Ascending aorta (tissue), 2 donors: ENCODE results near the gene ARID5B. TPM values are rescaled to one million over a fixed set of nuclear protein-coding genes. Genes with fewer than 3 reads are reported as not detected.
A peak's percentile ranks its signal among the peaks of the same experiment; 100 is the strongest.

Experiments
- DNase-seq, 2 donors: peaks; one replicate each; pipeline ENCODE4 v3.0.0-alpha.2; 2019; ENCODE audit warnings: low spot score in 2 of 2
- H3K27ac ChIP-seq, 2 donors: fragments of 200-600 bp; sonication (generic); one replicate each; pipeline ENCODE4 v1.5.1; 2016 to 2017; ENCODE audit warnings: mild to moderate bottlenecking in 1 of 2
- H3K27me3 ChIP-seq: fragments of 200-600 bp; sonication (generic); one replicate; pipeline ENCODE4 v1.5.1; 2017
- H3K36me3 ChIP-seq, 2 donors: fragments of 200-600 bp; sonication (generic); one replicate each; pipeline ENCODE4 v1.5.1; 2016
- H3K4me1 ChIP-seq, 2 donors: fragments of 200-600 bp; sonication (generic); one replicate each; pipeline ENCODE4 v1.5.1; 2016 to 2017; ENCODE audit warnings: mild to moderate bottlenecking in 1 of 2
- H3K4me3 ChIP-seq, 2 donors: fragments of 200-600 bp; sonication (generic); one replicate each; pipeline ENCODE4 v1.5.1; 2016 to 2017; ENCODE audit warnings: mild to moderate bottlenecking in 1 of 2
- H3K9me3 ChIP-seq, 2 donors: fragments of 200-600 bp; sonication (generic); one replicate each; pipeline ENCODE4 v1.5.1; 2016
- intact Hi-C: fragments of 100-400 bp; cut with DNase I; formaldehyde crosslinking; loops from one replicate; pipeline ENCODE4 v1.15.1; 2023
- total RNA-seq: library from RNA; depleted of rRNA; stranded (reverse); fragments of >200 nt; gene quantifications from one replicate; pipeline ENCODE4 v1.1.0, GENCODE V29; 2016
- TF ChIP-seq, protein P1 (sequence below), 3 experiments: fragments of 200-600 bp in 2 of 3; fragments of 450-650 bp in 1 of 3; sonication (generic) in 2 of 3; IDR thresholded peaks; one replicate each; pipeline ENCODE4 v1.5.1; 2016 to 2019; ENCODE audit warnings: antibody characterized with exemption in 3 of 3, mild to moderate bottlenecking in 1 of 3, moderate library complexity in 1 of 3

Gene ARID5B
- total RNA-seq, 1 donor from 2014 or later, result 92.5 TPM

DNA sequence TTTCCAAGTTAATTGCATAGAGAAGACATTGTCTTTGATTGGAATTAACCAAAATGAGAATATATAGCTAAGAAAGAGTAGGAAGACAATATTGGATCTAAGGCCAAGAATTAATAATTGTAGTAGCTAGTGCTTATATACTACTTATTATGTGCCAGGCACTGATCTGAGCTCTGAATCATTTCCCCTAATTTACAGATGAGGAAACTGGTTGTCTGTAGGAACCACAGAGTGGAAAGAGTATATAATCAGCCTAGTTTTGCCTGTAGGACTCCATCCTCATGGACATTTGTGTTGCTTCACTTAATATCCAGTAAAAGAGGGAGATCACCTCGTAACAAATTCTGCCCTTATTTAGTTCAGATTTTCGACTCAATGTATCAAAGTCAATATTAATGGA is 127.9 kb downstream of the ARID5B start:
- no peak overlapping the region for H3K27ac ChIP-seq
- no peaks in the 10 kb centered on the region for H3K36me3 ChIP-seq
- no peaks in the 10 kb centered on the region for H3K27me3 ChIP-seq
- intact Hi-C loops, result no loop called here
- TF ChIP-seq, protein P1, sequence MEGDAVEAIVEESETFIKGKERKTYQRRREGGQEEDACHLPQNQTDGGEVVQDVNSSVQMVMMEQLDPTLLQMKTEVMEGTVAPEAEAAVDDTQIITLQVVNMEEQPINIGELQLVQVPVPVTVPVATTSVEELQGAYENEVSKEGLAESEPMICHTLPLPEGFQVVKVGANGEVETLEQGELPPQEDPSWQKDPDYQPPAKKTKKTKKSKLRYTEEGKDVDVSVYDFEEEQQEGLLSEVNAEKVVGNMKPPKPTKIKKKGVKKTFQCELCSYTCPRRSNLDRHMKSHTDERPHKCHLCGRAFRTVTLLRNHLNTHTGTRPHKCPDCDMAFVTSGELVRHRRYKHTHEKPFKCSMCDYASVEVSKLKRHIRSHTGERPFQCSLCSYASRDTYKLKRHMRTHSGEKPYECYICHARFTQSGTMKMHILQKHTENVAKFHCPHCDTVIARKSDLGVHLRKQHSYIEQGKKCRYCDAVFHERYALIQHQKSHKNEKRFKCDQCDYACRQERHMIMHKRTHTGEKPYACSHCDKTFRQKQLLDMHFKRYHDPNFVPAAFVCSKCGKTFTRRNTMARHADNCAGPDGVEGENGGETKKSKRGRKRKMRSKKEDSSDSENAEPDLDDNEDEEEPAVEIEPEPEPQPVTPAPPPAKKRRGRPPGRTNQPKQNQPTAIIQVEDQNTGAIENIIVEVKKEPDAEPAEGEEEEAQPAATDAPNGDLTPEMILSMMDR (IDR thresholded peaks at IDR 0.05), result no peak
- peaks cover 0 to 20% of the 10 kb centered on the region in 2 donors for H3K4me1 ChIP-seq
- no peak overlapping the region for H3K4me3 ChIP-seq
- no peaks in the 10 kb centered on the region for H3K9me3 ChIP-seq
- no peak for DNase-seq

DNA sequence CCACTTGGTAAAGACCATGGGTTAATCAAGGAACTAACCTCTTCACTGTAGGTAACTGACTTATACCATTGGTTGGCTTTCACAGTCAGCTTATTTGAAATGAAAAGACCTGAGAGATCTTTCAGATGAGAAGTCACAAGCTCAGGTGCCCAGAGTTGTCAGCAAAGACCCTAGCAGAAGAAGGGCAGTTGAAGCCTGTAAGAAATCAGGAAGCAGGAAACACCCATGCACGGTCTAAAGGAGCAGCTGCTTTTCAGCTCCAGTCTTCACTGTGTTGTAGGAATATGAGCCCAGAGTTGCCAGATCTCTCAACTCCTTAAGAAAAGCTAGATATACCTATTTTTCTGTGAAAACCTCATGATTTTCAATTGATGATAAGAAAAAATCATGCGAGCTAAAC is 130.0 kb downstream of the ARID5B start:
- no peak overlapping the region for H3K4me3 ChIP-seq

GRCh38 chr10:62033125-62033524 is 131.6 kb downstream of the ARID5B start:
- Histone ChIP-seq H3K27me3 (no peaks in the 10 kb centered on the region), H3K9me3 (no peaks in the 10 kb centered on the region), H3K36me3 (no peaks in the 10 kb centered on the region), H3K27ac (no peak overlapping the region), H3K4me3 (no peak overlapping the region), H3K4me1 (peaks cover 12 to 26% of the 10 kb centered on the region in 2 donors)
- TF ChIP-seq, protein P1 (IDR thresholded peaks at IDR 0.05), result no peak
- no peak for DNase-seq
- intact Hi-C loops, result loop anchor here (10.0 kb wide), 1 partner anchor 198 kb away; no protein-coding TSS in a partner anchor

More for the DNA sequence above, 130.0 kb downstream of the ARID5B start:
- H3K4me1 ChIP-seq, result peaks cover 1 to 25% of the 10 kb centered on the region in 2 donors
- intact Hi-C loops, result loop anchor here (10.0 kb wide), 1 partner anchor 197 kb away; no protein-coding TSS in a partner anchor
- peak overlapping the region; percentile 8 to 11 for H3K27ac ChIP-seq
- H3K36me3 ChIP-seq, result no peaks in the 10 kb centered on the region
- DNase-seq, result no peak
- no peaks in the 10 kb centered on the region for H3K27me3 ChIP-seq
- TF ChIP-seq, protein P1 (IDR thresholded peaks at IDR 0.05), result no peak
- no peaks in the 10 kb centered on the region for H3K9me3 ChIP-seq

GRCh38 chr10:62034096-62034640 is 132.7 kb downstream of the ARID5B start:
- peaks cover 12 to 32% of the 10 kb centered on the region in 2 donors for H3K4me1 ChIP-seq
- H3K27me3 ChIP-seq, result no peaks in the 10 kb centered on the region
- H3K36me3 ChIP-seq, result no peaks in the 10 kb centered on the region
- no peak overlapping the region for H3K4me3 ChIP-seq
- TF ChIP-seq, protein P1 (IDR thresholded peaks at IDR 0.05), result no peak
- no peaks in the 10 kb centered on the region for H3K9me3 ChIP-seq
- DNase-seq, result no peak
- H3K27ac ChIP-seq, result no peak overlapping the region
- intact Hi-C loops, result loop anchor here (10.0 kb wide), 1 partner anchor 199 kb away; no protein-coding TSS in a partner anchor

- TF ChIP-seq, protein P1 (IDR thresholded peaks at IDR 0.05), result no peak
- Histone ChIP-seq H3K4me1 (peaks cover 12 to 38% of the 10 kb centered on the region in 2 donors), H3K27ac (peak overlapping the region; percentile 84 to 90), H3K36me3 (no peaks in the 10 kb centered on the region), H3K27me3 (no peaks in the 10 kb centered on the region), H3K4me3 (peak overlapping the region in 1 of 2 donors; percentile 30), H3K9me3 (no peaks in the 10 kb centered on the region)
- DNase-seq, result no peak
- intact Hi-C loops, result loop anchor here (1.0 to 10.0 kb wide), 6 partner anchors 18 to 202 kb away; no protein-coding TSS in a partner anchor
Measured at GRCh38 chr10:62036186-62037081, 134.9 kb downstream of the ARID5B start.
